WTC11 (cell line): Measurements from ENCODE around the gene EHD2.

Source experiments
- ATF1 ChIP-seq: sonication (generic); formaldehyde crosslinking; IDR thresholded peaks from 2 replicates; pipeline ENCODE4 v1.8.1; 2023; ENCODE audit warnings: mild to moderate bottlenecking, moderate library complexity, missing genetic modification reagents
- CREB1 ChIP-seq: sonication (generic); formaldehyde crosslinking; IDR thresholded peaks from 2 replicates; pipeline ENCODE4 v1.8.0; 2023; ENCODE audit warnings: mild to moderate bottlenecking, missing genetic modification reagents
- CTCF ChIP-seq: fragments of 200-600 bp; IDR thresholded peaks from 2 replicates; pipeline ENCODE4 v1.8.0; 2022; ENCODE audit warnings: antibody characterized with exemption
- ESRRA ChIP-seq: sonication (generic); formaldehyde crosslinking; IDR thresholded peaks from 2 replicates; pipeline ENCODE4 v1.8.1; 2022; ENCODE audit warnings: mild to moderate bottlenecking, missing genetic modification reagents, borderline replicate concordance
- TEAD4 ChIP-seq: sonication (generic); formaldehyde crosslinking; IDR thresholded peaks from 2 replicates; pipeline ENCODE4 v1.8.0; 2022; ENCODE audit warnings: mild to moderate bottlenecking, missing genetic modification reagents
- TP53 ChIP-seq: sonication (generic); formaldehyde crosslinking; IDR thresholded peaks from 2 replicates; pipeline ENCODE4 v1.8.1; 2023; ENCODE audit warnings: mild to moderate bottlenecking, missing genetic modification reagents
- USF2 ChIP-seq: sonication (generic); formaldehyde crosslinking; IDR thresholded peaks from 2 replicates; pipeline ENCODE4 v1.8.1; 2023; ENCODE audit warnings: mild to moderate bottlenecking, missing genetic modification reagents, moderate library complexity
- ZNF416 ChIP-seq: fragments of 250-450 bp; sonication (Bioruptor Pico); IDR thresholded peaks from 2 replicates; pipeline ENCODE4 v1.9.0; 2021; ENCODE audit warnings: mild to moderate bottlenecking, inconsistent platforms
- TF ChIP-seq, protein P1 (sequence below): sonication (generic); formaldehyde crosslinking; IDR thresholded peaks from 2 replicates; pipeline ENCODE4 v1.8.0; 2022; ENCODE audit warnings: mild to moderate bottlenecking, missing genetic modification reagents
- TF ChIP-seq, protein P2 (sequence below): sonication (generic); formaldehyde crosslinking; IDR thresholded peaks from 2 replicates; pipeline ENCODE4 v1.8.0; 2023; ENCODE audit warnings: missing genetic modification reagents, mild to moderate bottlenecking, borderline replicate concordance
- TF ChIP-seq, protein P3 (sequence below): sonication (generic); formaldehyde crosslinking; IDR thresholded peaks from 2 replicates; pipeline ENCODE4 v1.8.1; 2022; ENCODE audit warnings: mild to moderate bottlenecking, missing genetic modification reagents, moderate library complexity, borderline replicate concordance

- TF ChIP-seq, protein P1, sequence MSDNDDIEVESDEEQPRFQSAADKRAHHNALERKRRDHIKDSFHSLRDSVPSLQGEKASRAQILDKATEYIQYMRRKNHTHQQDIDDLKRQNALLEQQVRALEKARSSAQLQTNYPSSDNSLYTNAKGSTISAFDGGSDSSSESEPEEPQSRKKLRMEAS (CRISPR knock-in tag): no peak
- TF ChIP-seq ZNF416 (CRISPR knock-in tag) (no peak), CTCF (no peak), ESRRA (no peak), CREB1 (CRISPR knock-in tag) (no peak), ATF1 (CRISPR knock-in tag) (no peak), TEAD4 (CRISPR knock-in tag) (no peak), TP53 (no peak), USF2 (CRISPR knock-in tag) (no peak)
- TF ChIP-seq, protein P2, sequence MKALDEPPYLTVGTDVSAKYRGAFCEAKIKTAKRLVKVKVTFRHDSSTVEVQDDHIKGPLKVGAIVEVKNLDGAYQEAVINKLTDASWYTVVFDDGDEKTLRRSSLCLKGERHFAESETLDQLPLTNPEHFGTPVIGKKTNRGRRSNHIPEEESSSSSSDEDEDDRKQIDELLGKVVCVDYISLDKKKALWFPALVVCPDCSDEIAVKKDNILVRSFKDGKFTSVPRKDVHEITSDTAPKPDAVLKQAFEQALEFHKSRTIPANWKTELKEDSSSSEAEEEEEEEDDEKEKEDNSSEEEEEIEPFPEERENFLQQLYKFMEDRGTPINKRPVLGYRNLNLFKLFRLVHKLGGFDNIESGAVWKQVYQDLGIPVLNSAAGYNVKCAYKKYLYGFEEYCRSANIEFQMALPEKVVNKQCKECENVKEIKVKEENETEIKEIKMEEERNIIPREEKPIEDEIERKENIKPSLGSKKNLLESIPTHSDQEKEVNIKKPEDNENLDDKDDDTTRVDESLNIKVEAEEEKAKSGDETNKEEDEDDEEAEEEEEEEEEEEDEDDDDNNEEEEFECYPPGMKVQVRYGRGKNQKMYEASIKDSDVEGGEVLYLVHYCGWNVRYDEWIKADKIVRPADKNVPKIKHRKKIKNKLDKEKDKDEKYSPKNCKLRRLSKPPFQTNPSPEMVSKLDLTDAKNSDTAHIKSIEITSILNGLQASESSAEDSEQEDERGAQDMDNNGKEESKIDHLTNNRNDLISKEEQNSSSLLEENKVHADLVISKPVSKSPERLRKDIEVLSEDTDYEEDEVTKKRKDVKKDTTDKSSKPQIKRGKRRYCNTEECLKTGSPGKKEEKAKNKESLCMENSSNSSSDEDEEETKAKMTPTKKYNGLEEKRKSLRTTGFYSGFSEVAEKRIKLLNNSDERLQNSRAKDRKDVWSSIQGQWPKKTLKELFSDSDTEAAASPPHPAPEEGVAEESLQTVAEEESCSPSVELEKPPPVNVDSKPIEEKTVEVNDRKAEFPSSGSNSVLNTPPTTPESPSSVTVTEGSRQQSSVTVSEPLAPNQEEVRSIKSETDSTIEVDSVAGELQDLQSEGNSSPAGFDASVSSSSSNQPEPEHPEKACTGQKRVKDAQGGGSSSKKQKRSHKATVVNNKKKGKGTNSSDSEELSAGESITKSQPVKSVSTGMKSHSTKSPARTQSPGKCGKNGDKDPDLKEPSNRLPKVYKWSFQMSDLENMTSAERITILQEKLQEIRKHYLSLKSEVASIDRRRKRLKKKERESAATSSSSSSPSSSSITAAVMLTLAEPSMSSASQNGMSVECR (CRISPR knock-in tag): no peak
- TF ChIP-seq, protein P3, sequence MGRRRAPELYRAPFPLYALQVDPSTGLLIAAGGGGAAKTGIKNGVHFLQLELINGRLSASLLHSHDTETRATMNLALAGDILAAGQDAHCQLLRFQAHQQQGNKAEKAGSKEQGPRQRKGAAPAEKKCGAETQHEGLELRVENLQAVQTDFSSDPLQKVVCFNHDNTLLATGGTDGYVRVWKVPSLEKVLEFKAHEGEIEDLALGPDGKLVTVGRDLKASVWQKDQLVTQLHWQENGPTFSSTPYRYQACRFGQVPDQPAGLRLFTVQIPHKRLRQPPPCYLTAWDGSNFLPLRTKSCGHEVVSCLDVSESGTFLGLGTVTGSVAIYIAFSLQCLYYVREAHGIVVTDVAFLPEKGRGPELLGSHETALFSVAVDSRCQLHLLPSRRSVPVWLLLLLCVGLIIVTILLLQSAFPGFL (CRISPR knock-in tag): no peak
These were observed 9.2 kb upstream of the EHD2 start for GRCh38 chr19:47704024-47704423.
